Astrocyte of the spinal cord (primary cell): ENCODE results near the gene CDC42BPB.
"Not testable (repeated sequence)": the region's sequence is repeated elsewhere in the genome, so short reads cannot be mapped to it uniquely, and the experiment has no call there.

Experiments used
- DNase-seq: peaks from one replicate; pipeline ENCODE4 v3.0.0; 2011; ENCODE audit warnings: low read depth, low spot score
- H3K4me3 ChIP-seq: 2 replicates; pipeline ENCODE4 v1.5.1; 2011; ENCODE audit warnings: low read depth, mild to moderate bottlenecking, low read length, moderate library complexity
- CTCF ChIP-seq: IDR thresholded peaks from 2 replicates; pipeline ENCODE4 v1.5.1; 2012; ENCODE audit warnings: low read depth, mild to moderate bottlenecking, low read length, inconsistent platforms
- in situ Hi-C: cut with HindIII; loops from 2 replicates; pipeline ENCODE4 v1.10.0; 2017; ENCODE audit warnings: low sequenced_read_pairs

The CDC42BPB gene

GRCh38 chr14:103058164-103059055 lies 1.1 kb upstream of the CDC42BPB start:
- peak overlapping the region; percentile 71 for H3K4me3 ChIP-seq
- in situ Hi-C loops, result no loop called here
- no peak for TF ChIP-seq CTCF
- peak; percentile 16 for DNase-seq

- TF ChIP-seq CTCF, result no peak
- peak; percentile 10 for DNase-seq
- peak overlapping the region; percentile 71 for H3K4me3 ChIP-seq
- in situ Hi-C loops, result no loop called here
Observed at GRCh38 chr14:103057028-103057371, 349 bp downstream of the CDC42BPB start.

- peak; percentile 73 for DNase-seq
- in situ Hi-C loops, result no loop called here
- peak overlapping the region; percentile 71 for H3K4me3 ChIP-seq
- TF ChIP-seq CTCF, result no peak
Observed at GRCh38 chr14:103056322-103057027, 874 bp downstream of the CDC42BPB start.

GRCh38 chr14:103055695-103056094 lies 1.7 kb downstream of the CDC42BPB start:
- no peak for TF ChIP-seq CTCF
- H3K4me3 ChIP-seq, result peak overlapping the region; percentile 71
- in situ Hi-C loops, result no loop called here
- DNase-seq, result no peak

- H3K4me3 ChIP-seq, result no peak overlapping the region
- DNase-seq, result no peak
- in situ Hi-C loops, result no loop called here
- no peak for TF ChIP-seq CTCF
Observed at GRCh38 chr14:103052407-103052806, 4.9 kb downstream of the CDC42BPB start.

GRCh38 chr14:103050935-103051334 lies 6.4 kb downstream of the CDC42BPB start:
- no peak overlapping the region for H3K4me3 ChIP-seq
- DNase-seq, result no peak
- TF ChIP-seq CTCF, result no peak
- in situ Hi-C loops, result no loop called here

- DNase-seq, in situ Hi-C loops: not testable (repeated sequence)
Observed at GRCh38 chr14:103047453-103047852, 9.9 kb downstream of the CDC42BPB start.

More at GRCh38 chr14:103047453-103047852, 9.9 kb downstream of the CDC42BPB start:
- not testable (repeated sequence) for H3K4me3 ChIP-seq
